GM03348 (cell line): ENCODE data around the gene ASPN.

Source experiments
- DNase-seq: peaks from one replicate; pipeline ENCODE4 v3.0.0; 2012; ENCODE audit warnings: low spot score

The ASPN gene

GRCh38 chr9:92468206-92468605 is 14.1 kb downstream of the ASPN start:
- DNase-seq: peak; percentile 52

DNA sequence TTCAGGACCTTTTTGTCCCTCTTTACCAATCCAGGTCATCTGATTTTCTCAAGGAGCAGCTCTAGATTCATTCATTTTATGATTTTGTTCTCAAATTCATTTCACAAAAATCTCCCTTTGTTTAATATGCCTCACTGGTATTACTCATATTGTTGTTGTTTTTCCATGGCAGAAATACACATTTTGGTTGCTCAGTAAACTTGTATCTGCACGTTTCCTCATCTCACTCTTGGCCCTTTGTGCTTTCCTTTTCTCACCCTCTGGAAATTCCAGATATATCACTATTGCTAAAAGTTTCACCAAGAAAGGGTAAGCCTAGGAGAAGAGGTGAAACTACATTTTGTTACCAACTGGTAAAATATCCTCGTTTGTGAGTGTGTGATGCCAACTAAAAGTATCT is 14.8 kb downstream of the ASPN start:
- DNase-seq: no peak

DNA sequence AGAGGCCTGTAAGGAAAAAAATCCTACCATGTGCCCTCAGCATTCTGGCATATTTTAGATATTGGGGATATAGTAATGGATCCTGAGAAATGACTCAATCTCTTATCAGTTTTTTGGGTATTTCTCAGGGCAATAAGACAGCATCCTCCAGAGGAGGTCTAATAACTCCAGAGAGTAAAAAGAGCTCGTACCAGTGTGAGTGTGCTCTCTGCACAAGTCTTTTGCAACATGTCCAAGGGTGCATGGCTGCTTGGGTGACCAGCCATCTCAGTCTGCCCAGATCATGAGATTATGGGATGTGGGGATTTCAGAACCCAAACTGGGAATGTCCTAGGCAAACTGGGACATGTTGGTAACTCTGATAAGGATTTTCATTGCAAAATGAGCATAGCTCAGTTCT is 15.3 kb downstream of the ASPN start:
- DNase-seq: no peak

DNA sequence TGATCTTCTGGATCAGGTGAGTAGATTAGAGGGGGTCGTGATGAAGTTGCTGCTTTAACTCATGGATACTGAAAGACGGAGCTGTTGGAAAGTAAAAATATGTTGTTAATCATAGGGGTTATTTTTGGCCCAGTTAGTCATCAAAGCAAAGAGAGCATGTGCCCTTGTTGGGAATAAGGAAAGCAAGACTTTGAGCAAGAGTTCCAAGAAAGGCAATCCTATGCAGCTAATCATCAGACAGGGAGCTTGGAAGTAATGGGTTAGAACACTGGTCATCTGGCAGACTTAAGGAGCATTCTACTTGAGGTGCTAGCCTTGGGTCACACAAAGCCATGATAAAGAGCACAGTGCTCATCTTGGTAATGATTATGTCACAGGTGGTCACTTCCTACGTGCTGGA is 18.3 kb downstream of the ASPN start:
- DNase-seq: peak; percentile 86

GRCh38 chr9:92463387-92463786 is 18.9 kb downstream of the ASPN start:
- no peak for DNase-seq

DNA sequence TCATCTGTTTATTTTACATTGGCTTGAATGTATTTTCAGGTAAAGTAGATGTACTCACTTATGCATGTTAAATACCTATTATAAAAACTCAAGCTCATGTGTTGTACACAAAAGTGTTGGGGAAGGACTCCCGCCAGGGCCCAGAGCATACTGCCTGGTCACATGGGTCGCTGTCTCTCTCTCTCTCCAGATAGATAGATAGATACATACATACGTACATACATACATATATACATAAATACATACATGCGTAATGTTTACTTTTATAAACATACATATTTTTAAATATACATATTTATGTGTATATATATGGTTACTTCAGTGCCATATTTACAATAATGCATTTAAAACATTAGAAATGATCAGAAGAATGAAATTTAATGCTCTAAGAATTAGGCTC is 24.7 kb downstream of the ASPN start:
- DNase-seq: no peak

DNA sequence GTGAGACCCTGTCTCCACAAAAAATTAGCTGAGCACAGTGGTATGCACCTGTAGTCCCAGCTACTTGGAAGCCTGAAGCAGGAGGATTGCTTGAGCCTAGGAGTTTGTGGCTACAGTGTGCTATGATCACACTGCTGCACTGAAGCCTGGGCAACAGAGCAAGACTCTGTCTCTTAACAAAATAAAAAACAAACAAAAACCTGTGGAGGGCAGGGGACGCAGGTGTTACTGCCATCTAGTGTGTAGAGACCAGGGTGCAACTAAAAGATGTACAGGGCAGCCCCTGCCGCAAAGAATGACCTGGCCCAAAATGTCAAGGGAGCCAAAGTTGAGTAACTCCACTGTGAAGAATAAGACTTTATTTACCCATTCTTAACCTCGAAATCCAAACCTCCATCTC is 27.1 kb downstream of the ASPN start:
- no peak for DNase-seq

- no peak for DNase-seq
Measured at GRCh38 chr9:92446536-92446935, 35.8 kb downstream of the ASPN start.

- DNase-seq: no peak
Measured at GRCh38 chr9:92444841-92445240, 37.5 kb downstream of the ASPN start.

- no peak for DNase-seq
Measured at GRCh38 chr9:92440751-92441046, 41.6 kb downstream of the ASPN start.

DNA sequence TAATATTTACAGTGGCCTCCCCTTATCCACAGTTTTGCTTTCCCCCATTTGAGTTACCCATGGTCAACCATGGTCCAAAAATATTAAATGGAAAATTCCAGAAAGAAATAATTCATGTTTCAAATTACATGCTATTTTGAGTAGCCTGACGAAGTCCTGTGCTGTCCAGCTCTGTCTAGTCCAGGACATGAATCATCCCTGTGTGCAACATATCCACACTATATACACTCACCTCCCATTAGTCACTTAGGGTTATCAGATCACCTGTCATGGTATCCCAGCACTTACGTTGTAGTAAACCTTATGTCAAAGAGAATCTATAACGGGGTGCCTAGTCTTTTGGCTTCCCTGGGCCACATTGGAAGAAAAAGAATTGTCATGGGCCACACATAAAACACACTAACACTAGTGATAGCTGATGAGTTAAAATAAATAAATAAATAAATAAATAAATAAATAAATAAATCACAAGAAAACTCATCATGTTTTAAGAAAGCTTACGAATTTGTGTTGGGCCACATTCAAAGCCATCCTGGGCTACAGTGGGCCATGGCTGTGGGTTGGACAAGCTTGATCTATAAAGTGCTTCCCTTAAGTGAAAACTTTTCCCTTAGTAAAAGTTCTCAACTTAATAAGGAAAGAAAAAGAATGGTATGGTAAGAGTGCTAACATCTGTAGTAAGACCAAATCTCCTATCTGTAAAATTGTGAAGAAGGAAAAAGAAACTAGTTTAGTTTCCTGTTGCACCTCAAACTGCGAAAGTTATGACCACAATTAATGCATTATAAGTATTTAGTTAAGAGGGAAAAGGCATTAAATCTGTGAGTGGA is 42.2 kb downstream of the ASPN start:
- DNase-seq: peak; percentile 55

DNA sequence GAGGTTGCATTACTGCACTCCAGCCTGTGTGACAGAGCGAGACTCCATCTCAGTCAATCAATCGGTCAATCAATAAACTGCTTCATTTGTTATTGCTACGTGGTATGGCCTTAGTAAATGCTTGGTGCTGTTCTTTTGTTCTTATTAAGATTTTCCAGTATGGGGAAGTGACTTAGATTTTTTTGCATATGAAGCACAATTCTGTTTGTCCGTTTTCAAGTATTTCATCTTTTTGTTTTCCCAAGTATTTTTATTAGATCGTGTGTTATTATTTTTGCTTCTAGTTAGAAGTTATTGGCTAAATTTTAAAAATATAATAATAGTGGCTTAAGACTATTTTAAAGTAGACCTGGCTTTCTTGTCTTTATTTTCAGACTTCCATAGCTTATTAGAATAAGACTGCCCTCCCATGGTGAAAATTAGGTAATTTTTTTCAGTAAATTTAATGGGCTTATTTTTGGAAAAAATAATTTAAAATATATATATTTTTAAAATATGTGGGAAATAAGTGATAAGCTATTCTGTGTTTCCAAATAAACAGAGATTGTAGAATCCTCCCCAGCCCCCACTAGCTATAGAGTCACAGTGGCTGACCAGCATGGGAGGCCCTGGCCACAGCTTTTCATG is 43.3 kb downstream of the ASPN start:
- peak; percentile 40 for DNase-seq

DNA sequence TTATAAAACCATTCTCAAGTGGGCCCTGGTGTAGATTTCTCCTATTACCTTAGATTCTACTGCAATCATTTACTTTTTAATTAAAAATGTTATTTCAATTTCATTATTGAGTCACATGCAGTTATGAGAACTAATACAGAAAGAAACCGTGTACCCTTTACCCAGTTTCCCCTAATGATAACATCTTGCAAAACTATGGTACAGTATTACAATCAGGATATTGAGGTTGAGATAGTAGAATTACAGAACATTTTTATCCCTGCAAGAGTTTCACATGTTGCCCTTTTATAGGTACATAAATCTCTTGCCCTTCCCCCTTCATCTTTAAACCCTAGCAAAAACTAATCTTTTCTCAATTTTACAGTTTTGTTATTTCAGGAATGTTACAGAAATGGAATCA is 47.0 kb downstream of the ASPN start:
- no peak for DNase-seq

- DNase-seq: no peak
Measured at GRCh38 chr9:92432972-92433548, 49.2 kb downstream of the ASPN start.

GRCh38 chr9:92432350-92432749 is 50.0 kb downstream of the ASPN start:
- peak; percentile 17 for DNase-seq

GRCh38 chr9:92429836-92430235 is 52.5 kb downstream of the ASPN start:
- DNase-seq: no peak

DNA sequence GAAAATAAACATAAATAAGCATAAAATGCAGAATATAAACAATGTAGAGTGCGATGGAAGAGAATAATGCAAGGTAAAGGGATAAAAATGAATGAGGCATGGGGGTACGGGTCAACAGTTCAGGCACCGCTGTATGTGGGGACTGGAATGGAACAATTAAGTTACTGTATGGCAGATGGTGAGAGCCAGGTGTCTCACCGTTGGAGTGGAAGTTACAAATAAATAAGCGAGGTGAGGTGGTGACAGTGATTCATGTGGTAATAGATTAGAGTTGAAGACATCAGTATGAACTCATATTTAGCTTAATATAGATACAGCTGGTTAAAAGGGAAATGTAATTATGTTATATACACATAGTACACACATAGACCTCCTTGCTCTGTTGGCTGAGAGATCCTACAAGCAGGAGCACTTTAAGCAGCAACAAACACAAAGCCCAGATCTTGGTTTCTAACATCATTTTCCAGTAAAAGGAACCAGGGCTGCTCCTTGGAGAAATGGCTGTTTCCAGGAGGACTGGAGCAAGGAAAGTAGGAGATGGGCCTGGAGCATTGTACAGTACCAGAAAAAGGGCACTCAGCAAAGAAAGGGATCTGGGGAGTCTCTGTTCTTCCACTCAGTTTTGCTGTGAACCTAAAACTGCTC is 55.7 kb downstream of the ASPN start:
- no peak for DNase-seq

DNA sequence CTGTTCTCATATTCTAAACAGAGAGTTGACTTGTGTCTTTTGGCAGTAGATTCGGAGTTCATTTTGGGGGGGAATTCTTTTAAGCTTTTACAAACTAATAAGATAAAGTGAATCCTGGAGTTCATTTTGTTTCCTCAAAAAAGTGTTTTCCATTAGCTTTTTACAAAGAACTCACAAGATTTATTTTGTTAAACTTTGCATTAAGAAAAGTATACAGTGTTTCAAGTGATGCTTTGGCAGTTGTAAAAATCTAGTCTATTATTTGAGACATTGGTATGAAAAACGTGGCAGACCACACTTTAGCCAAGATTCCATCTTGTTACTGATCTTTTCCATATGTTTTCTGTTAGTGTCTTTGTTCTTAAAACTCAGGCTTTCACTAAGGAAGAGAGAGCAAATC is 56.8 kb downstream of the ASPN start:
- peak; percentile 46 for DNase-seq

DNA sequence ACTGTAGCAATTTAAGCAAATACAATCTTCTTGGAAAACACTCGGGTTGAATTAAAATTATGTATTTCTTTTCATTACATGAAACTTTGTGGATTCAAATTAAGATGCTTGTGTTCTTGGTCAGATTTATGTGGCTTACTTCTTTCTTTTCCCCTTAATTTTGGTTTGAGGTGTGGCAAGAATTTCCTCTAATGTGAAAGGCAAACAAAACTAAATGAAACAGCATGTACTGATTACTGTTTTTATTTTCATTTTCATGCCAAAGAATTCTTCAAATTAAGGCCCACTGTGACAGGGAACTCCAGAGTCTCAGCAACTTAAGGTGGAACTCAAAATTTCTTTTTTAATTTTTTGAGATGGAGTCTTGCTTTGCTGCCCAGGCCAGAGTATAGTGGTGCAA is 58.0 kb downstream of the ASPN start, which contains the start of gene OMD:
TSS of gene OMD (minus strand) at position 132 of the 400 bp plus-strand sequence. CDS start 6,913 bp downstream, outside the sequence.
- peak; percentile 38 for DNase-seq

GRCh38 chr9:92423612-92424011 is 58.7 kb downstream of the ASPN start:
- DNase-seq: no peak

- DNase-seq: no peak
Measured at GRCh38 chr9:92422611-92423338, 59.5 kb downstream of the ASPN start.

- no peak for DNase-seq
Measured at GRCh38 chr9:92414566-92414965, 67.7 kb downstream of the ASPN start.
